ENCODE measurements around the gene NARS2. TPM values are rescaled to one million over a fixed set of nuclear protein-coding genes. Genes with fewer than 3 reads are reported as not detected.
"Not testable (repeated sequence)": the region's sequence is repeated elsewhere in the genome, so short reads cannot be mapped to it uniquely, and the experiment has no call there.

The NARS2 gene
- total RNA-seq, 1 experiment from 2014 or later, result 27.6 TPM

DNA sequence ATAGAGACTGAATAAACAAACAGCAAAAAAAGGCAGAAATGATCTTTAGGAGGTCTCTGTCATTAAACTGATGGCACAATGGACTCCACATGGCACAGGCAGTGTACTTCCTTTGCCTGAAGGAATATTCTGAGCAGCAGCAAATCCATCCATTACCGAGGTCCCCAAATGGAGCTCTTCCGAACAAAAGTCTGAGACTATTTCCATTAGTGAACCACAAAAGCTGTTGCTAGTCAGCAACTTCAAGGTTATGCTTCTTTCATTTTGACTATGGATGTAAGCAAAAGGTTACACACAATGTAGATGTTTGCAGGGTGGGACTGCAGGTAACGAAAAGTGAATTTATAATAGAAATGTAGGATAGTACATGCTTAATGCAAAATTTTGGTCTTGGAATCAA, 14.5 kb downstream of the NARS2 start:
- H3K36me3 ChIP-seq, result peaks cover 40% of the 10 kb centered on the region
- no peak for DNase-seq
- no peak overlapping the region for H3K4me3 ChIP-seq
- H3K27me3 ChIP-seq, result no peaks in the 10 kb centered on the region
- H3K9me3 ChIP-seq, result no peaks in the 10 kb centered on the region

DNA sequence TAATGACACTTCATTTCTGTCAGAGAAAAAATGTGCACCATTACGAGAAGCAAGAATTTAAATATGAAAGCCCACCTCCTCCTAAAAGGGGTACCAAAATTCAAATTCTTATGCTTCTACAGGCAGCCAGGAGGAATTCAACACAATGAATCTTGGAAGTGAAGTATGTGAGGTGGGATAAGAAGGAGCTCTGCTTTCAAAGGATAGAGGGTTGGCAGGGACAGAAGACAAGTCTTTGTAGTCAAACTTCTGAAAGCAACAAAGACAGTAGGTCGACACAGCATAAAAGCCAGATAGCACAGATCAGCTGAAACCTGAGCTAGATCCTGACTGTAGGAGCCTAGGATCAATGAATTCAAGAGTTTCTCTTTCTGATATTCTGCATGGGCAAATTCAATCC, 17.4 kb downstream of the NARS2 start:
- H3K27me3 ChIP-seq, result no peaks in the 10 kb centered on the region
- H3K36me3 ChIP-seq, result peaks cover 34% of the 10 kb centered on the region
- H3K4me3 ChIP-seq, result no peak overlapping the region
- H3K9me3 ChIP-seq, result no peaks in the 10 kb centered on the region
- DNase-seq, result no peak

DNA sequence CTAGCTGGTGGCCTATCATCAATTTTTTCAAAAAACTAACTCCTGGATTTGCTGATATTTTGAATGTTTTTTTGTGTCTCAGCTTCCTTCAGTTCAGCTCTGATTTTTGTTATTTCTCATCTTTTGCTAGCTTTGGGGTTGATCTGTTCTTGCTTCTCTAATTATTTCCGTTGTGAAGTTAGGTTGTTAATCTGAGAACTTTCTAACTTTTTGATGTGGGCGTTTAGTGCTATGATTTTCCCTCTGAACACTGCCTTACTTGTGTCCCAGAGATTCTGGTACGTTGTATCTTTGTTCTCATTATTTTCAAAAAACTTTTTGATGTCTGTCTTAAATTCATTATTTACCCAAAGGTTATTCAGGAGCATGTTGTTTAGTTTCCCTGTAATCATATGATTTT, 19.1 kb downstream of the NARS2 start:
- Histone ChIP-seq H3K9me3 (no peaks in the 10 kb centered on the region), H3K4me3 (no peak overlapping the region), H3K27me3 (no peaks in the 10 kb centered on the region), H3K36me3 (peaks cover 34% of the 10 kb centered on the region)
- no peak for DNase-seq

DNA sequence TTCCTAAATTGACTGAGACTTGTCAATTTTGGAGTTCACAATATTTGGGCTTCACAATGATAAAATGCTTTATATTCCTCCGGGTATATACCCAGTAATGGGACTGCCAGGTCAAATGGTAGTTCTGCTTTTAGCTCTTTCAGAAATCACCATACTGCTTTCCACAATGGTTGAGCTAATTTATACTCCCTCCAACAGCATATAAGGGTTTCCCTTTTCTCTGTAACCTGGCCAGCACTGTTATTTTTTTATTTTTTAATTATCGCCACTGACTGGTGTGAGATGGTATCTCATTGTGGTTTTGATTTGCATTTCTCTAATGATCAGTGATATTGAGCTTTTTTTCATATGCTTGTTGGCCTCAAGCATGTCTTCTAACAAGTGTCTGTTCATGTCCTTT, 21.8 kb downstream of the NARS2 start:
- Histone ChIP-seq H3K9me3 (no peaks in the 10 kb centered on the region), H3K27me3 (no peaks in the 10 kb centered on the region), H3K4me3 (no peak overlapping the region), H3K36me3 (peaks cover 15% of the 10 kb centered on the region)
- DNase-seq, result no peak

DNA sequence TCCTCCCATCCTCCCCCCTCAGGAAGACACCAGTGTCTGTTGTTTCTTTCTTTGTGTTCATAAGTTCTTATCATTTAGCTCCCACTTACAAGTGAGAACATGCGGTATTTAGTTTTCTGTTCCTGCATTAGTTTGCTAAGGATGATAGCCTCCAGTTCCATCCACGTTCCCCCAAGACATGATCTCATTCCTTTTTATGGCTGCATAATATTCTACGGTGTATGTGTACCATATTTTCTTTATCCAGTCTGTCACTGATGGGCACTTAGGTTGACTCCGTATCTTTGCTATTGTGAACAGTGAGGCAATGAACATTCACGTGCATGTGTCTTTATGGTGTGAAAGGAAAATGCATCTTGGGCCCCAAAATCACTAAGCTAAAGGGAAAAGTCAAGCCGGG, 22.5 kb downstream of the NARS2 start:
- peaks cover 13% of the 10 kb centered on the region for H3K36me3 ChIP-seq
- not testable (repeated sequence) for DNase-seq

DNA sequence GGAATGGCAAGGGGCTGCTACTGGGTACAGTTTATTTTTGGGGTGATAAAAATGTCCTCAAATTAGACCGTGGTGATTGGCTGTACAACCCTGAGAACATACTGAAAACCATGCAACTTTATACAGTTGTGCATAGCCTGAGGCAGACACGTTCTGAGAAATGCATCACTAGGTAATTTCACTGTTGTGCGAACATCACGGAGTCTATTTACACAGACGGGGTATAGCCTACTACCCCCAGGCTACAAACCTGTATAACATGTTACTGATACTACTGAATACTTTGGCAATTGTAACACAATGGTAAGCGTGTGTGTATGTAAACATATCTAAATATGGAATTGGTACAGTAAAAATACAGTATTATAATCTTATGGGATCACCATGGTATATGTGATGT, 23.6 kb downstream of the NARS2 start:
- H3K4me3 ChIP-seq, result no peak overlapping the region
- no peak for DNase-seq
- H3K9me3 ChIP-seq, result no peaks in the 10 kb centered on the region
- peaks cover 3% of the 10 kb centered on the region for H3K36me3 ChIP-seq
- H3K27me3 ChIP-seq, result no peaks in the 10 kb centered on the region

More for the DNA sequence above, 22.5 kb downstream of the NARS2 start:
- not testable (repeated sequence) for H3K9me3 ChIP-seq, H3K27me3 ChIP-seq, H3K4me3 ChIP-seq

DNA sequence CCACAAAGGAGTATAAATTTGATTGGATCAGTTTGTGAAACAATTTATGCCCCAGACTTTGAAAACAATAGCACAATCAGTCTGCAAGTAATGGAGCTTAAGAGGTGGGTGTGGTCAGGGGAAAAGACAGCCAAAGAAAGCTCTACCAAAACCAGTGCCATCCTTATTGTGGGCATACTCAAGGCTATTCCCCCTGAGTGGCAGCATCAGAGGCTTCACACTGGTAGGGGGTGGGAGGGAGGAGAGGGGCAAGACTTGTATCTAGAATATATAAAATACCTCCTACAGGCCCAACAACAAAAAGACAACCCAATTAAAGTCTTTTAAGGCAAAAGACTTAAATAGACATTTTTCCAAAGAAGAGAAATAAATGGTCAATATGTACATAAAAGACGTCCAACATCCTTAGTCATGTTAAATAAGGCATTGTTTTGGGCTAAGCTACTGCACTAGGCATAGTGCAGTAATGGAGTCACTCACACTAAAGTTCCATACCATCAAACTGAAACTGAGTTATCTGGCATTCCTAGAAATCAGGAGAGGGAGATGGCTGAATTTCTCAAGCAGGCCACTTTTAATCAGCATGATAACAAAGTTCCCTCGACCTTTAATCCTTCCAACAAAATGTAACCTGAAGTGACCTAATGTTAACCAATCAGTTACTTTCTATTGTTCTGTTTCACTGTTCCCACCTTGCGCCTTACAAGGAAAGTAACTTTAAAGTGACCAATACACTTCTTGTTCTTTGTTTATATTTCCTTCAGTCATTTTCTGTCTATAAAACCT, 24.8 kb downstream of the NARS2 start:
- no peaks in the 10 kb centered on the region for H3K36me3 ChIP-seq
- DNase-seq, result no peak
- H3K4me3 ChIP-seq, result no peak overlapping the region
- no peaks in the 10 kb centered on the region for H3K27me3 ChIP-seq
- H3K9me3 ChIP-seq, result no peaks in the 10 kb centered on the region

DNA sequence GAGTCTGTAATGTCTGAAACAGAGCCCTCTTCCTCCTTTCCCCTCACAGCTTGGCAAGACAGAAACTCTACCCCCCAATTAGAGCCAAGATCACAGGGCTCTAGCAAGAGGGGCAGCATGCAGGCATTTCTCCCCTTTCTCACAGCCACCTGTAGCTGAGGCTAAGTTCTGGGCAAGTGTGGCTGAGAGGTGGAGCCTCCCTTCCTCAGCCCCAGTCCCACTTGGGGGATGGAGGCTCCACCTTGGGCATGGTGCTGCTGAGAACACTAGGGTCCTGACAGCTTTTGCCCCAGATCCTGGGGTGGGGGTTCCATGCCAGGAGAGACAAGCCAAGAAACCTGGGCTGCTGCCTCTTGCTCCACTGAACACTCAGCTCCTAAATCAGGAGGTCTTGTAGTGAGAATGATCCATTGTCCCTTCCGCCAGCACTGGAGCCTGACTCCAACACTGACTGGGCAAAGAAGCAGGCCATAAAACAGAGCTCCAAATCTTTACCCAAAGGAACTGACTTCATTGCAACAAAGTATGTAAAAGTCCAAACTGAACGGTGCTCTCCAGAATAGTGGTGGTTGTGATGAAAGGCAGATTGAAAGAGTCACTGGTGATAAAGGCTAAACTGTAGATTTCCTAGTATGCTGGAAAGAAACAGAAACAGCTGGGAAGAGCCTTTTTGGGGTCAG, 25.6 kb downstream of the NARS2 start:
- no peaks in the 10 kb centered on the region for H3K27me3 ChIP-seq
- H3K36me3 ChIP-seq, result no peaks in the 10 kb centered on the region
- no peak overlapping the region for H3K4me3 ChIP-seq
- H3K9me3 ChIP-seq, result no peaks in the 10 kb centered on the region
- DNase-seq, result no peak

DNA sequence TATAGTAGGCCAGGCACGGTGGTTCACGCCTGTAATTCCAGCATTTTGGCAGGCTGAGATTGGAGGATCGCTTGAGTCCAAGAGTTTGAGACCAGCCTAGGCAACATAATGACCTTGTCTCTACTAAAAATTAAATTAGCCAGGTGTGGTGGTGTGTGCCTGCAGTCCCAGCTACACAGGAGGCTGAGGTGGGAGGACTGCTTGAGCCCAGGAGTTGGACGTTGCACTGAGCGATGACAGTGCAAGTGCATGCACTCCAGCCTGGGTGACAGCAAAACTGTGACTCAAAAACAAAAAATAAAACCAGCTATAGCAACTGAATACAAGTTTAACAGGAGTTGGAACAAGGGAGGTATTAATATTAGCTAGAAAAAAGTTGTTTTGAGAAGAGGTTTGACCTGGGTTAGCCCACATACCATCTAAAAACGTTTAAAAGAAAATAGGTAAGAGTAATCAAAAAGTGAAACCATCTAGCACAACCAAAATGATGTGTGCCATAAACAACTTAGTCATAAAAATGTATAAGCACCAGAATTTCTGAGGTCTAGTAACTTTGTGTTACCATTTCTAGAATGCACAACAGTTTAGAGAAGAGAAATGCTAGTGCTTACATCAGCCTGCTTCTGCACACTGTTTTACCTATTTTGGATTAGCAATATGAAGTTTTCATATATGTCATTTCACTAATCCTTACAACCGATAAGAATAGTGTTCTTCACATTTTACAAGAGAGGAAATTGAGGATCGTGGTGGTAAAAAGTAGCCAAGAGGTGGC, 26.5 kb downstream of the NARS2 start:
- Histone ChIP-seq H3K36me3 (no peaks in the 10 kb centered on the region), H3K4me3 (no peak overlapping the region)
- DNase-seq, result no peak

DNA sequence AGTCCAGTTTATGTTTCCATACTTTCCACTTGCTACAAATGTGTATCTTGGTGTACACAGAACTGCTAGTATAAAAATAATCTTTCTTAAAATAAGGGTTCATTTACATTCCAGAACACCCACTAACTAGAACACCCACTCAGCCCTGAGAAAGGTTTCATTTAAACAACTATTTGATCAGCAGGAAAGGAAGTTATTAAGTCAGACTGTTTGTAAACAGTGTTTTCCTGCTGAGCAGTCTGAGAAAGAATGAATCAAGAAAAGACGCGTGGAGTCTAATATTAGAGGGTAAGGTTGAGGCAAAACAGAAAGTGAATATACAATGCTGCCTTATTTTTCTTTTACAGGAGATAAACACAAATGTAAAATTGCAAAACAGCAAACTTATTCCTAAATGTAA, 32.7 kb downstream of the NARS2 start:
- Histone ChIP-seq H3K9me3 (no peaks in the 10 kb centered on the region), H3K36me3 (no peaks in the 10 kb centered on the region; the same call in 1 of the 2 replicates), H3K27me3 (no peaks in the 10 kb centered on the region), H3K4me3 (no peak overlapping the region)
- no peak for DNase-seq

More for the DNA sequence above, 26.5 kb downstream of the NARS2 start:
- Histone ChIP-seq H3K27me3 (no peaks in the 10 kb centered on the region), H3K9me3 (no peaks in the 10 kb centered on the region)

DNA sequence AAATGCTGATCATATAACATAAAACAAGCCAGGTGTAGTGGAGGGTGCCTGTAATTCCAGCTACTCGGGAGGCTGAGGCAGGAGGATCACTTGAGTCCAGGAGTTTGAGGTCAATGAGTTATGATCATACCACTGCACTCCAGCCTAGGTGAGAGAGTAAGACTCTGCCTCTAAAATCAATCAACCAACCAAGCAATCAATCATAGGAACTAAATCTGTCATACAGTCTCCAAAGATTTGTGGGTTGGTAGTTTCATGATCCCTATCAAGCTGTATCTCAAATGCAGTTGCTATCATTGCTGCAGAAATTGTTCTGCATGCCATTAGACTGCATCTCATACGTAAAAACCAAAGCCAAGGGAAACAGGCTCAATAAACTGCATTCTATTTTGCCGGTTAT, 33.1 kb downstream of the NARS2 start:
- DNase-seq, result no peak
- H3K36me3 ChIP-seq, result no peaks in the 10 kb centered on the region; the same call in 1 of the 2 replicates
- no peak overlapping the region for H3K4me3 ChIP-seq
- no peaks in the 10 kb centered on the region for H3K9me3 ChIP-seq
- no peaks in the 10 kb centered on the region for H3K27me3 ChIP-seq

DNA sequence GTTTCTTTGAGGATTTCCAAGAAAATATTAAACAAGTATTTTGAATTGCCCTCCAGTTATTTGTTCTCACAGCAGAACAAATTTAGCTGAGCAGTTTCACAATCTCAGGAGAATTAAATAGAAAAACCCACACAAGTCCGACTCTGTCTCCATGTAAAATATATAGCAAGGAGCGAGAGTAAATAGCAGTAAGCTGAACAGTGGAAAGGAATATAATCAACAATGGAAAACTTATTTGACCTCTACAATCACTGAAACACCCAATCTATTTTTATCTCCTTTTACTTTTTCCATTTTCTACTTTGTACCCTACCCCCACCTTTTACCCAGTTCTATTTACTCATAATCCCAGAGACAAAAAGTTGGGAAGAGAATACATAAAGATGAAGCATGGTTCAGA, 34.4 kb downstream of the NARS2 start:
- H3K4me3 ChIP-seq, result no peak overlapping the region
- no peaks in the 10 kb centered on the region; the same call in 1 of the 2 replicates for H3K36me3 ChIP-seq
- no peak for DNase-seq
- H3K9me3 ChIP-seq, result no peaks in the 10 kb centered on the region
- H3K27me3 ChIP-seq, result no peaks in the 10 kb centered on the region

DNA sequence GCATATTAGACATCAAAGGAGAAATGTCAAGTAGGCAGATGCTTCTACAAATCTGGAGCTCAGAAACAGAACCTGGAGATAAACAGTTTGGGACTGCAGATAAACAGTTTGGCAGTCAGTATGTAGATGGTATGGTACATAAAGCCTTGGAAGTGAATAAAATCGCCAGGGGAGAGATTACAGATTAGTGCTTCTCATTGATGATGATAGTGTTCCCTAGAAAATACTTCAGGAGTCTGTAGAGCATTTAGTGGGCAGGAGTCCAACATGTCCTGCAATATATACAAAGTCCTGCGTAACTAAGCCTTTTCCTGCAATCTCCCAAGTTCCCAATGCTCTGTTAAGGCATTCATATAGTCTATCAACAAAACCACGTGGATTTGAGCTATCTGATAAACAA, 35.2 kb downstream of the NARS2 start:
- H3K4me3 ChIP-seq, result no peak overlapping the region
- H3K9me3 ChIP-seq, result no peaks in the 10 kb centered on the region
- no peaks in the 10 kb centered on the region for H3K27me3 ChIP-seq
- DNase-seq, result no peak
- no peaks in the 10 kb centered on the region; the same call in 1 of the 2 replicates for H3K36me3 ChIP-seq

DNA sequence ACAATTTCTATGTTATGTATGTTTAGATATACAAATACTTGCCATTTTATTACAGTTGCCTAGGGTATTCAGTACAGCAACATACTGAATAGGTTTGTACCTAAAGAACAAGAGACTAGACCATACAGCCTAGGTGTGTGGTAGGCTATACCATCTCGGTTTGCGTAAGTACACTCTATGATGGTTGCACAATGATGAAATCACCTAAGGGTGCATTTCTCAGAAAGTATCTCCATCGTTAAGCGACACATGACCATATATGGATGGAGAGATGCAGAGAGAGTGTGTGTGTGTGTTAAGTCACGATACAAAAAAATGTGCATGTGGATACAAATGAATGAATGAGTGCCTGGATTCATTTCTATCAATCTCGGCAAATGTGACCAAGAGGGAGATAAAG, 37.7 kb downstream of the NARS2 start:
- DNase-seq, result no peak
- H3K9me3 ChIP-seq, result no peaks in the 10 kb centered on the region
- no peak overlapping the region for H3K4me3 ChIP-seq
- H3K36me3 ChIP-seq, result no peaks in the 10 kb centered on the region; the same call in 1 of the 2 replicates
- H3K27me3 ChIP-seq, result no peaks in the 10 kb centered on the region

DNA sequence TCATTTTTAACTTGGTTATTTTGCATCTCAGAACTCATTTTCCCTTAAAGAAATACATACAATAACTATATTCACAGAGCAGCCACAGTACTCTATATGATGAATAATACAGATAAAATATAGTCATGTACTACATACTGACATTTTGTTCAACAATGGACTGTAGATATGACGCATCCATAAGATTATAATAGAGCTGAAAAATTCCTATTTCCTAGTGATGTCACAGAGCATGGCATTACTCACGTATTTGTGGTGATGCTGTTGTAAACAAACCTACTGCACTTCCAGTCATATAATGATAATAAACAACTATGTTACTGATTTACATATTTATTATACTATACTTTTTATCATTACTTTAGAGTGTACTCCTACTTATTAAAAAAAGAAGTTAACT, 38.7 kb downstream of the NARS2 start:
- Histone ChIP-seq H3K27me3 (no peaks in the 10 kb centered on the region), H3K4me3 (no peak overlapping the region), H3K36me3 (no peaks in the 10 kb centered on the region; the same call in 1 of the 2 replicates), H3K9me3 (no peaks in the 10 kb centered on the region)
- DNase-seq, result no peak

DNA sequence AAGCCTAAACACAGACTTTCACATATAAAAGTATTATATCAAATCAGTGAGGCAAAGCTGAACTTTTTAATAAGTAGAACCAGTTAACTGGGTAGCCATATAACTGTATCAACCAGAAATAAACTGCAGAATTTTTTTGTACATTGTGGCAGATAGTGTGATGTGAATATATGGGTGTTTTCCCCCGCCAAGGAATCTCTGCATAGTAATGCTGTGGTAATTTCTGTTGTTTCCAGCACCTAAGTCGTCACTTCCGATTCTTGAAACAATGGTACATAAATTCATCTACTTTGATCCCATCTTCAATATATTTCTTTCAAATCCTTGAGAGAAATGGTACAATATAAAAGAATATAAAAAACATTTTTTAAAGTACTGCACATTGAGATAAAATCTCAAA, 39.6 kb downstream of the NARS2 start:
- no peak for DNase-seq
- H3K27me3 ChIP-seq, result no peaks in the 10 kb centered on the region
- no peaks in the 10 kb centered on the region; the same call in 1 of the 2 replicates for H3K36me3 ChIP-seq
- no peaks in the 10 kb centered on the region for H3K9me3 ChIP-seq
- H3K4me3 ChIP-seq, result no peak overlapping the region

DNA sequence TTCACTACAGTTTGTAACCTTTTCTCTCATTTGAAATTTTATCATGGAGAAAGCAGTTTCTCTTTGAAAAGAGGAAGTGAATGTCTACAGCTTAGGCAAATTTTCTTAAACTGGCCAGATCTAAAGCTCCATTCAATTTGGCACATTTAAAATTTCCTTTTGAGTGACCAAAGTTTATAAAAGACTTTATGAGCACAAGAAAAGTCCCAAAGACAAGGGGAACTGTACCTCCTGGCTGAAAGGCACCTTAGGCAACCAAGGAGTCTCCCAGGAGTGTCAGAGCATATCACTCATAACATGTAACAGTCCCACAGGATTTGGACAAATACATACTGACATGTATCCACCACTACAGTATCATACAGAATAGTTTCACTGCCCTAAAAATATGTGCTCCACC, 41.3 kb downstream of the NARS2 start:
- no peak for DNase-seq
- H3K27me3 ChIP-seq, result no peaks in the 10 kb centered on the region
- H3K9me3 ChIP-seq, result no peaks in the 10 kb centered on the region
- no peak overlapping the region for H3K4me3 ChIP-seq
- H3K36me3 ChIP-seq, result no peaks in the 10 kb centered on the region
